Neutrophil (primary cell): ENCODE data around the gene TRPV5.

Source experiments
- H3K27ac ChIP-seq: fragments of 200-600 bp; sonication (generic); 2 replicates; pipeline ENCODE4 v1.5.1; 2016; ENCODE audit warnings: mild to moderate bottlenecking, moderate library complexity
- H3K27me3 ChIP-seq: fragments of 200-600 bp; sonication (generic); 2 replicates; pipeline ENCODE4 v1.6.0; 2016; ENCODE audit warnings: mild to moderate bottlenecking
- H3K36me3 ChIP-seq: fragments of 200-600 bp; sonication (generic); 2 replicates; pipeline ENCODE4 v1.5.1; 2017
- H3K4me1 ChIP-seq, 2 experiments: fragments of 200-600 bp in 1 of 2; sonication (generic) in 1 of 2; 1 replicate in 1 of 2; 2 replicates in 1 of 2; pipeline versions ENCODE4 v1.5.1 to v1.6.1; 2013 to 2016; ENCODE audit warnings: low read depth in 1 of 2, low read length in 1 of 2, mild to moderate bottlenecking in 1 of 2, moderate library complexity in 1 of 2; ENCODE audit not compliant: control insufficient read depth in 1 of 2, insufficient read depth in 1 of 2
- H3K4me3 ChIP-seq, 2 experiments: fragments of 200-600 bp in 1 of 2; sonication (generic) in 1 of 2; 1 replicate in 1 of 2; 2 replicates in 1 of 2; pipeline ENCODE4 v1.5.1; 2013 to 2016; ENCODE audit warnings: low read depth in 1 of 2, low read length in 1 of 2, mild to moderate bottlenecking in 1 of 2, moderate library complexity in 1 of 2
- H3K9me3 ChIP-seq: fragments of 200-600 bp; sonication (generic); 2 replicates; pipeline ENCODE4 v1.5.1; 2016
- TF ChIP-seq, protein P1 (sequence below): fragments of 200-600 bp; sonication (generic); IDR thresholded peaks from 2 replicates; pipeline ENCODE4 v1.5.1; 2016; ENCODE audit warnings: antibody characterized with exemption

Gene TRPV5

DNA sequence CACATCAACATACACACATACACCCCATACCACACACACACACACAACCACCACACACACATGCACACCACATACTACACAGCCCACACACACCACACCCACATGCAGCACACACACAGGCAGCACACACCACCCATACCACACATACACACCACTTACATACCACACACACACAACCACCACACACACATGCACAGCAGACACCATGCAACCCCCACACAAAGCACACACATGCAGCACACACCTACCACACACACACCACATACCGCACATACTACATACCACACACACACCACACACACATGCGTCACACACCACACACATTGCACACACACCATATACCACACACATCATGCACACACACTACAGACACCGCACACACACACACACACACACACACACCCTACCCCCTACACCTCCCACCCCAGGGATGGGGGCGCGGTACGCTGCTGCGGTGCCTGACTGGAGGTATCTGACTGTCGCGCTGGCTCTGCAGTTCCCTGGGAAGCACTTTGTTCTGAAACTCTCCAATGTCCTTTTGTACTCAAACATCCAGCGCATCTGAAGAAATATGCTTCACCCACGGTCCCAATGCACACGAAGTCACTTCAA lies 42.6 kb downstream of the TRPV5 start:
- no peaks in the 10 kb centered on the region for H3K4me1 ChIP-seq
- H3K36me3 ChIP-seq: no peaks in the 10 kb centered on the region
- H3K9me3 ChIP-seq: no peaks in the 10 kb centered on the region
- no peak overlapping the region for H3K4me3 ChIP-seq
- no peaks in the 10 kb centered on the region for H3K27me3 ChIP-seq
- TF ChIP-seq, protein P1, sequence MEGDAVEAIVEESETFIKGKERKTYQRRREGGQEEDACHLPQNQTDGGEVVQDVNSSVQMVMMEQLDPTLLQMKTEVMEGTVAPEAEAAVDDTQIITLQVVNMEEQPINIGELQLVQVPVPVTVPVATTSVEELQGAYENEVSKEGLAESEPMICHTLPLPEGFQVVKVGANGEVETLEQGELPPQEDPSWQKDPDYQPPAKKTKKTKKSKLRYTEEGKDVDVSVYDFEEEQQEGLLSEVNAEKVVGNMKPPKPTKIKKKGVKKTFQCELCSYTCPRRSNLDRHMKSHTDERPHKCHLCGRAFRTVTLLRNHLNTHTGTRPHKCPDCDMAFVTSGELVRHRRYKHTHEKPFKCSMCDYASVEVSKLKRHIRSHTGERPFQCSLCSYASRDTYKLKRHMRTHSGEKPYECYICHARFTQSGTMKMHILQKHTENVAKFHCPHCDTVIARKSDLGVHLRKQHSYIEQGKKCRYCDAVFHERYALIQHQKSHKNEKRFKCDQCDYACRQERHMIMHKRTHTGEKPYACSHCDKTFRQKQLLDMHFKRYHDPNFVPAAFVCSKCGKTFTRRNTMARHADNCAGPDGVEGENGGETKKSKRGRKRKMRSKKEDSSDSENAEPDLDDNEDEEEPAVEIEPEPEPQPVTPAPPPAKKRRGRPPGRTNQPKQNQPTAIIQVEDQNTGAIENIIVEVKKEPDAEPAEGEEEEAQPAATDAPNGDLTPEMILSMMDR: no peak
- H3K27ac ChIP-seq: no peak overlapping the region

DNA sequence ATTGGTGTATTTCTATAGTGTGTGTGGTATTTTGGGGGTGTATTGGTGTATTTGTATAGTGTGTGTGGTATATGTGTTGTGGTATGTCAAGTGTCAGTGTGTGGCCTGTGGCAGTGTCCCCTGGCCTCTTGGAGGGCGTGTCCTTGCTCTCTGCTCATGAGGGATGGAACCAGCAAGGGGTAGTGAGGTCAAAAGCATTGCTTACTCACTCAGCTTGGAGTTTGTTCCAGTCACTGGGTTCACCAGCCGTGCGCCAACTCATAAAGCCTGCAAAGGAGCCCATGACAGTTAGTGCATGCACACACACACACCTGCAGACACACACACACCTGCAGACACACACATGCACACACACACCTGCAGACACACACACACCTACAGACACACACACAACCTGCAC lies 43.7 kb downstream of the TRPV5 start:
- Histone ChIP-seq H3K9me3 (no peaks in the 10 kb centered on the region), H3K36me3 (no peaks in the 10 kb centered on the region), H3K27me3 (no peaks in the 10 kb centered on the region), H3K27ac (no peak overlapping the region), H3K4me1 (no peaks in the 10 kb centered on the region), H3K4me3 (no peak overlapping the region)
- TF ChIP-seq, protein P1: no peak

DNA sequence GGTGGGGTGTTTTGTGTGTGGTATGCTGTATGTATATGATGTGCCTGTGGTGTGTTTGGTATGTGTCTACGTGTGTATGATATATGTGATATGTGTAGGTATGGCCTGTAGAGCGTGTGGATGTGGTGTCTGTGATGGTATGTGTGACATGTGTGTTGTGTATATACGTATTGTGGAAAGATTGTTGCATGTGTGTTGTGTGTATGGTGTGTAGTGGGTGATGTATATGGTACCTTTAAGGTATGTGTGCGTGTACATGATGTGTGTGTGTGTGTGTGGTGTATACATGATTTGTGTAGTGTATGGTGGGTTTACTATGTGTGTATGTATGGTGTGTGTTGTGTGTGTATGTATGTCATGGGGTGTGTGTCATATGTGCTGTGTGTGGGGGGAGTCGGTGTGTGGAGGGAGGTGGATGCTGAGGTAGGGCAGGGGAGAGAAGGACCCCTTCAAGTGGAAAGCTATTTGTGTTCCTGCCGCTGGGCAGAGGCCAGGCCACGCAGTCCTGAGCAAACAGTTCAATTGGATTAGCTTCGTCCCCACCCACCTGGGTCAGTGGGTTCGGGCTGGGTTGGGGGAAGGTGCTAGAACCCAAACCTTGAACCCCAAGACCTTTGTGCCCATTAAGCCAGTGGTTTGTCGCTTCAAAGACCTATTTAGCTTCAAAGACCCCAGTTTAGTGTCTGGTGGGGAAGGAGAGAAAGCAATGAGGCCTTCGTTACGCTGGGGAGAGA lies 46.1 kb downstream of the TRPV5 start:
- Histone ChIP-seq H3K27me3 (no peaks in the 10 kb centered on the region), H3K9me3 (no peaks in the 10 kb centered on the region), H3K4me1 (no peaks in the 10 kb centered on the region), H3K4me3 (no peak overlapping the region), H3K36me3 (no peaks in the 10 kb centered on the region), H3K27ac (no peak overlapping the region)
- TF ChIP-seq, protein P1: no peak

DNA sequence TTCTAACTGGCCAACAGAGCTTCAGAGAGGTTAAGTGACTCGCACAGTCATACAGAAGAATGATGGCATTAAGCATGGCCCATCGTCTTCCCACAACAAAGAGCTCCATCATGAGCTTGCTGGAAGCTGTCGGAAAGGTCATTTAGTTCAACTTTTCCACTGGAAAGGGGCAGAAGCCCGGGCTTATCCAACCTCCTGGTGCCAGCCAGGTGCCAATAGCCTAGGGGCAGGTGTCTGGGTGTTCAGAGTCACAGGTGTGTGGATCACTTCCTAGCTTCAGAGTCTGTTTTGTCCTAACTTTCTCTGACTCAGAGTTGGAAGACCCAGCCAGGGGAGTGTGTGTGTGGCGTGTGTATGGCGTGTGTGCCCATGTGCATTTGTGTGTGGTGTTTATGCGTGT lies 46.7 kb downstream of the TRPV5 start:
- Histone ChIP-seq H3K27me3 (no peaks in the 10 kb centered on the region), H3K27ac (no peak overlapping the region), H3K4me1 (no peaks in the 10 kb centered on the region), H3K9me3 (no peaks in the 10 kb centered on the region), H3K36me3 (no peaks in the 10 kb centered on the region), H3K4me3 (no peak overlapping the region)
- TF ChIP-seq, protein P1: no peak

DNA sequence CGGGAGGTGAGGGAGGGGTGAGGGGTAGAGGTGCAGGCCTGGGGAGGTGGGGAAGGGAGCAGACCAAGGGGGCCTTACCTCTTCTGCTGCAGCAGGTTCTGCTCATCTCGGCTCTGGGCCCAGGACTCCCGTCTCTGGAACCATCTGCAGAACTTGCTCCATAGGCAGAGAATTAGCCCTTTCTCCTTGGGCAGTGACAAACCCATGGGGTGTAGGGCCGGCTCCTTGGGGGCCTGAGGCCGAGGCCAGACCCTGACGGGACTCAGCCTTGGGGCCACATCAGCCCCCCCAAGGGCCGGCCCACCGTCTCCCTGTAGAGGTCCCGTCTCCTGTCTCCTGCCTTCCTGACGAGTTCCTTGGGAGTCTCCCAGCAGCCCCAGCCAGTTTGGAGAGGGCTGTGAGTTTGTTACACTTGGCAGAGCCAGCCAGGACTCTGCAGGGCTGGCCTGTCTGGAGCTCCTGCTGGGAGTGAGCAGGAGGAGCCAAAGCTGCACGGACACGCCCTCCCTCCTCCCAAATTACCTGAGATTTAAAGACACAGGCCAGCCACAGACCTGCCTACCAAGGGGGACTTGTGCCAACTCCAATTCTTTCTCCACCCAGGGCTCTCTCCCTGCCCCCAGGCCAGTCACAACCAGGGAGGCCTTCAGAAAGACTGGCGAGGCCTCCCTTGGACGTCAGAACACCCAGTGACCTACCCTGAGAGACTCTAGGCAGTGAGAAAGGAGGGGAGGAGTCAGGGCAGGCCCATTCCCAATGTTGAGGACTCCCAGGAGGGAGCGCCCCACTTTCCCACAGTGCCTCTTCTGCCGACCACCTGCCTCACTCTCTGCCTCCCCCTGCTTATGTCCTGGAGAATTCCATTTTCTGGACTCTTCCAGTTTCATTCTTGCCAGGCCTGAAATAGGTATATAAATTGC lies 48.0 kb downstream of the TRPV5 start, which contains the start of gene TRPV6:
Gene TRPV6 (minus strand): TSS at position 435 of the 920 bp plus-strand sequence.
- Histone ChIP-seq H3K4me1 (no peaks in the 10 kb centered on the region), H3K9me3 (no peaks in the 10 kb centered on the region), H3K27ac (no peak within 1 kb of the TSS), H3K4me3 (no peak within 1 kb of the TSS), H3K36me3 (no peaks in the 10 kb centered on the region), H3K27me3 (no peaks in the 10 kb centered on the region)
- TF ChIP-seq, protein P1: no peak
